ENCODE measurements around the gene IGFL2. TPM values are rescaled to one million over a fixed set of nuclear protein-coding genes. Genes with fewer than 3 reads are reported as not detected.
A peak's percentile ranks its signal among the peaks of the same experiment; 100 is the strongest.
"Not testable (repeated sequence)": the region's sequence is repeated elsewhere in the genome, so short reads cannot be mapped to it uniquely, and the experiment has no call there.

IGFL2 gene
- 0.31 TPM for total RNA-seq

DNA sequence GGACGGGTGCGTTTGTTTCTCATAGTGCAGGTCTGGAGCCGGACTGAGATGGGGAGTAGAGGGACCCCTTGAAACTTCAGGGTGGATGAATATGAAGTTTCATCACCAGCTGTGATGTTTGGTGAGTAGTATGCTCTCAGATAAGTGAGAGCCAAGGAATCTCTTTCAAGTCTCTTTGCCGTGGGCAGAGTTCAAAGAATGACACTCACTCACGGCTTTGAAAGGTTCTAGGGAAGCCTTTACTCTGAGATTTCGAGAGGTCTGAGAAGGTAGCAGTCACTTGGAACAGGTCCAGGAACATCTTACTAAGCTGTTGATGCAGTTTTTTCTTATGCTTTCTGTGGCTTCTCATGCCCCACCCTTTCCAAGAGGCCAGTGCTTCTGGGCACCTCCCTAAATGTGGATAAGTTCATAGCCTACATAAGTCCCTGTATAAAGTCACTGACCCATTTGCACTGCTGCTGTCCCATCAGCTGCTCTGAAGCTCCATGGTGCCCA is at the start of gene IGFL2:
IGFL2 (plus strand) TSS at position 448 of the 498 bp plus-strand sequence; CDS start at position 489, 41 bp downstream.
- no peak for DNase-seq

DNA sequence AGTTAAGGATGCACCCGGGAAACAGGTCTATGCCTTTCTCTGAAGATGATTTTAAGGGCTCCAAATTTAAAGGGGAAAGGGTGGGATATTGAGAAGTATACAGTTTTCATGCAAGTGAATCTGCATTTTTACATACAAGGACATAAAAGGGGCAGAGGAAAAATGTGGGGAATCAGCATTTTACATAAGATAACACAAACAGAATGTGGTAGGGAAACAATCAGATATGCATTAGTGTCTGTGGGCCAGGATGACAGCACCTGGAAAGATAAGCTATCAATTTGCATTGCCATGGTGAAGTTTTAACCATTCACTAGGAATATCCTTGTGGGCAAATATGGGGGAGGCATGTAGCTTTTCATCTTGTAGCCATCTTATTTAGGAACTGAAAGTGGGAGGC is 47.7 kb upstream of the IGFL2 start:
- no peak for DNase-seq

DNA sequence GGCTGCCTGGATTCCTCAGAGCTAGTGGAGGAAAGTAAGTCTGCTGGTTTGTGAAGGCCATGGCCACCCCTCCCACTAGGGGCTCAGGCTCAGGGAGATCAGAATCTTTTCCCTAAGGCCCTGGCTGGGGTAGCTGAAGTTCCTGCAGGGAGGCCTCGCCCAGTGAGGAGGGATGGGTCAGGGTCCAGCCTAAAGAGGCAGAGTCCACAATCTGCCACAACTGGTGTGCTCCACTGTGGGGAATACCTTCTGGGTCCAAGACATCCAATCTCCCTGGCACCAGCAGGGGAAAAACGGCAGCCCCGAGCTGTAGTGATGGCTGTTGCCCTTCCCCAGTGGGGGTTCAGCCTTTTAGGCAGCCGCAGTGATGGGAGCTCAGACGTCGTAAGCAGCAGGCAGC is 46.7 kb upstream of the IGFL2 start:
- no peak for DNase-seq

DNA sequence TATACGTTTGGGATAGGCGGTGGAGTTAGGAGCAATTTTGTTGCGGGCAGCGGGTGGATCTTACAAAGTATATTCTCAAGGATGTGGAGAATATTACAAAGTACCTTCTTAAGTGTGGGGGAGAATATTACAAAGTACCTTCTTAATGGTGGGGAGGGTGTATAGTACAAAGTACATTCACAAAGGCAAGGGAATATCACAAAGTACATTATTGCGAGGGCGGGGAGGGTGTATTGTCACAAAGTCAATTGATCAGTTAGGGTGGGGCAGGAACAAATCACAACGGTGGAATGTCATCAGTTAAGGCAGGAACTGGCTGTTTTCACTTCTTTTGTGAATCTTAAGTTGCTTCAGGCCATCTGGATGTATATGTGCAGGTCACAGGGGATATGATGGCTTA is 45.7 kb upstream of the IGFL2 start:
- DNase-seq: not testable (repeated sequence)

DNA sequence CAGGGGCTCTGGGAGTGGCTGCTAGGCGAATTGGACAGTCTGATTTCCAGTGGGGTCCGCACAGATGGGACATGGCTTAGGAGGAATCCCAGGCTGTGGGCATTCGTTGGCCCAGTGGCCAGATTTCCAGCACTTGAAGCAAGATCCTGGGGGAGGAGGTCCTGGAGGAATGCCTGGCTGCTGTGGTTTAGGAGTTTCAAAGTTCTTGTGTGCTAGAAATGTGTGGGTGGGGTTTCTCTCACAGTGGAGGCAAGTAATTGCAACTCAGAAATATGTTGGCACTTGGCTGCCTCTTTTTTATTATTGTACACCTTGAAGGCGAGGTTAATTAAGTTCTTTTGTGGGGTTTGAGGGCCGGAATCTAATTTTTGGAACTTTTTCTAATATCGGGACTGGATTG is 40.7 kb upstream of the IGFL2 start:
- no peak for DNase-seq

DNA sequence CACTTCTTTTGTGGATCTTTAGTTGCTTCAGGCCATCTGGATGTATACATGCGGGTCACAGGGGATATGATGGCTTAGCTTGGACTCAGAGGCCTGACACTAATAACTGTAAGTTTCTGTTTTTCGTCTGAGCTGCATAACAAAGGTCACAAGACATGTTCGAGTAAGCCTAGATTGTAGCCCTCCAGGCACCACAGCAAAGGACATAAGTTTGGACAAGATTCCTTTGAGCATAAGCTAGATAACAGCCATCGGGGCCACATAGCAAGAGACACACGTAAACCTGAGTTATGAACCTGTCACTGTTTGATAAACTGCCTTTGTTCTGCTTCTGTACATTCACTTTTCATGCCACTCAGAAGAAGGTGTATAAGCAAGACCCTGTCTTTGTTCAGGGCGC is 38.2 kb upstream of the IGFL2 start:
- DNase-seq: no peak

DNA sequence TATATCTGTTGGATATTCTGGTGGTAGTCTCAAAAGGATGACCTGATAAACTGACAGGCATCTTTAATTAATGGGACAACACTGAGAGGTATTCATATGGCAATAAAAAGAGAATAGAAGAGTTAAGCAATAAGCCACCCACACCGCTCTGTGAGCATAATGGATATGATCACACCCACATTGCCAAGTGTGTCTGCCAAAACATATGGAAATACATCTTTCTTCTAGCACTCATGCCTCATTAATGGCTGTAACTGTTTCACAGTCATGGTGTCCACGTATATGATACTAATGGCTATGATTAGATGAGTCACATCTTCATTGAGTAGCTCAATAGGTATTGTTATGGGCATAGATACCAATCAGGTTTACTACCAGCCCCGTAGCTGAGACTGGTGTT is 36.7 kb upstream of the IGFL2 start:
- DNase-seq: no peak

DNA sequence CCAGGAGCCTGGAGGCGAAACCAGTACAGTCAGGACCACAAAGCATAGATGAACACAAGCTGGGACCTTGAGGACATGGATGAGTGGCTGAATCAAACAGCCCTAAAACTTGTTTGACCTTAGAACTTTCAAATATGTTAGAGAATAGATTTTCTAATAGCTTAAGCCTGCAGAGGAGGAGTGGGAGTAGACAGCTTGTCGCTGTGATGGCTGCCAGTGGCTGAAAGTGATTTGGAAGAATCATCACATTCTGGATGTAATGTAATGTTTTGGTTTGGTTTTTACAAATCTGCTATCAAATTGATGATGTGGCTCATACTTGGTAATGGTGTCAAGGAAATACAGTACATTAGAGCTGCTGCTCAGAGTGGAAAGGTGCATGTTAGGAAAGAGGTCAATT is 35.5 kb upstream of the IGFL2 start:
- no peak for DNase-seq

DNA sequence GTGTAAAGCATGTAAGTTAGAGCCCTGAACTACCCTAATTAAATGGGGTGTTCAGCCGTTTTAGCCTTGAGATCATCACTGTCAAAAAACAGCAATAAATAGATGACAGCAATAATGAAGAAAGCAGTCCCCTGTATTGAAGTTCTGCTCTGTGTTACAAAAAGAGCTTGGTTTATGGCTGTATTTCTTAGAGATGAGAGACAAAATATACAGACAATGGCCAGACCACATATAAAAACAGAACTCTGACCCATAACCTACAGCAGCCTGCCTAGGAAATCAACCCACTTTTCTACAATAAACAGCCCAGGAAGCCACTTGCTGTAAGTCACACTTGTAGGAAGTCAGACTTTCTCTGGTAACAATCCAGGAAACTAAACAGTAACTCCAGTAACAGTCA is 34.3 kb upstream of the IGFL2 start:
- DNase-seq: no peak

DNA sequence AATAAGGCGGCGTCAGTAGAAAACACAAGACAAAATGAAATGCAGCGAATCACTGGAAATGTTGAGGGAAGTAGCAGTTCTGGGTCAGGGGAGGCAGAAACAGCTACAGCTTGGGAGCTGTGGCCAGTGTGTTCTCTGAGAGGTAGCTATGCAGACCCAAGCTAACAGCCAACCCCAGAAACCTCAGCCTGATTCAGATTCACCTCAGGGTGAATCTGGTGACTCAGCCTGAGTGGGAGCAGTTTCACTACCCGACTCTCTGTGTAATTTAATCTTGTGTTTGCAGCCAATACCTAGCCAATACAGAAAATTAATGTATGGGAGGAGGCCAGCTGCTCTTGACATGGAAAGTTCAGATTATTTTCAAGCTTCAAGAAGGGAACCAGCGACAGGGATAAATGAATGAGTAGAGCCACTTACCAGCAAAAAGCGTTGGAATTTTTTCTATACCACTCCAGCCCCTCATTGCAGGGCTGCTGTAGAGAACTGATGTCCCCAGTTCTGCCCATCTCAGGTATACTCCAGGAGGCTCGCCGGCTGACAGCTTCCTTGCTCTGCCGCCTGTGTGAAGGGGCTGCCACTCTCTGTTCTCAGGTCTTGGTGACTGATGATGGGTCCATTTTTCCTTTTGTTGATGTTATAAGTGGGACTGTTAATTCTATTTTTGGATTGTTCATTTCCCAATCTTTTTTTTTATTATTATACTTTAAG is 32.5 kb upstream of the IGFL2 start:
- DNase-seq: no peak

DNA sequence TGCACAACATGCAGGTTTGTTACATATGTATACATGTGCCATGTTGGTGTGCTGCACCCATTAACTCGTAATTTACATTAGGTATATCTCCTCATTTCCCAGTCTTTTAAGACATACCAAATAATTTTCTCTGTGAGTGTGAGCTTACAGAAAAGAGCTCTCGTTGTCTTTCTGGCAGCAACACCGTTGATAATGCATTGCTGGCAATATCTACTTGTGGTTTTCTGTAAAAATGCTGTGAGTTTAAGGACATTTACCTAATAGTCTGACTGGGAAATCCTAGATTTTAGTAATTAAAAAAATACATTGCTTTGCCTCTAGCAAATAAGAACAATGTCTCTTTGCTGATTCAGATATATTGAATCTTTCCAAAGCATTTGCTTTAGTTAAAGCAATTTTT is 31.9 kb upstream of the IGFL2 start:
- DNase-seq: no peak

DNA sequence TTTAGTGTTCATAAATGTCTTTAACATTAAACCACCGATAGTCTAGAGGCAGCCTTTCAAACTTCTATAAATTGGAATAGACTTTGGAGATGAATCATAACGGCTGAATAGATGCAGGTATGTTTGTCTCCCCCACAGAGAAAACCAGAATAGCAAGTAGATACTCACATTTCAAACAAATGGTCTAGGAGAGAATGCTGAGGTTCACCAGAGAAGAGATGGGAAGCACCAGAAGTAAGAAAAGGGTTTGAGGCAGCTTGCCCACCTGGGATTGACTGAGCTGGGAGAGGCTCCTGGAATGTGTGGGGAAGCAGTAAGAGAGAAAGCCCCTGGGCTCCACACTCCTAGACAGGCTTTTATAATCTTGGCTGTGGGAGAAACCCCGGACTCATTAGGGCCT is 29.9 kb upstream of the IGFL2 start:
- DNase-seq: no peak

DNA sequence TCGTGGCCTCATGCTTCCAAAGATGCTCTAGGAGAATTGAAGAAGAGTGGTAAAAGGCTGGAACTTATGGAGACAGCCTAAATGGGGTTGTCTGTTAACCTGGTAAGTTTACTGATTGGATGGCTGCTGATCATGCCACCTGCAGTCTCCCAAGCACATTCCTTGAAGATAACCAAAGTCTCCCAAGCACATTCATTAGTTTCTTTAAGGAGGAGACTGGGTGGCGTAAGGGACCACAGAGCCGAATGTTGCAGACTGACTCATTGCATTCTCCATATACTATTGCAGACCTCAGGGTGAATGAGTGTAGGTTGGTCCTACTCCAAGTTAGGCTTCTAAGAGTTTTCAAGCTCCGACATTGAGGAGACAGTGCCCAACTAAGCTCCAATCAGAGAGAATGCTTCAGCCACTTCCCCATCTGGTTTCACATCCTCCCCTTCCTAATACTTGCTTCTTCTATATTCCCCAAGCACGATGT is 23.4 kb upstream of the IGFL2 start, which contains the start of gene IGFL3:
IGFL3 (minus strand) TSS at position 51 of the 478 bp plus-strand sequence; CDS start at position 12, 39 bp downstream.
- DNase-seq: no peak

DNA sequence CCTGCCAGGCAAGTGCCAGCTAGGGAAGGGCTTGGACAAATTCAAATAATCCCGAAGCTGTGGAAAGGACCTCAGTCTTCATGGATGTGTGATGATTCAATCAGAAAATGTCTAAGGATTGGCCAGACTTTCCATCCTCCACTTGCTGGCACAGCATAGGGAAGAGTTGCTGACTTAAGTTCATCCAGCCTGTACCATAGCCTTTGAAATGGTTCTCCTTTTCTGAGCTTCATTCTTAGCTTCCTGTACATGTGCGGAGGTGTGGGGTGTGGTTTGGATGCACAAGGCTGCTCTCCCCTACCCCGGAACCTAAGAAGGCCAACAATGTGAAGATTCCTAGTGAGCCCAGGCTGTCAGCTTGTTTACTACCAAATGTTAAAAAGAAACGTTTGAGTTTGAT is 22.6 kb upstream of the IGFL2 start:
- DNase-seq: no peak

DNA sequence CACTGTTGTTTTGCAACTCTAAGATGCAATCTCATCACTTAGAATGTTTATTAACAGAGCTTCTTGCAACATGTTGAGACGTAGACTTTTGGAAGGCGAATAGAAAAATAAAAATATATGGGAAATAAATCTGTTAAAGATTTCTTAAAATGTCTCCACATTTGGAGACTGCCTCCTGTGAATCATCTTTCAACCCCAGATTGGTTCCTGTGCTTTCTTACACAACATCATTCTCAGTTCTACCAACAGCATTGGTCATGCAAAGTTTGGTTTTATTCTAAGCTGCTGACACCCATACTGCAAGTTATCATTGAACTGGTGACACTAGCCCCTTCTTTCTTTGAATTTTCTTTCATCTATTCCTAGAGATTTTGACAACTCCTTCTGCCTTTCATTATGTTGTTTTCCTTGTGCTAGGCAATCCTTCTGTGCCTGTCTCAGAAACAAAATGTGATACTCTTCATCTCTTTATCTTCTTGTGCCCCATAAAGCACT is 21.9 kb upstream of the IGFL2 start:
- DNase-seq: no peak

DNA sequence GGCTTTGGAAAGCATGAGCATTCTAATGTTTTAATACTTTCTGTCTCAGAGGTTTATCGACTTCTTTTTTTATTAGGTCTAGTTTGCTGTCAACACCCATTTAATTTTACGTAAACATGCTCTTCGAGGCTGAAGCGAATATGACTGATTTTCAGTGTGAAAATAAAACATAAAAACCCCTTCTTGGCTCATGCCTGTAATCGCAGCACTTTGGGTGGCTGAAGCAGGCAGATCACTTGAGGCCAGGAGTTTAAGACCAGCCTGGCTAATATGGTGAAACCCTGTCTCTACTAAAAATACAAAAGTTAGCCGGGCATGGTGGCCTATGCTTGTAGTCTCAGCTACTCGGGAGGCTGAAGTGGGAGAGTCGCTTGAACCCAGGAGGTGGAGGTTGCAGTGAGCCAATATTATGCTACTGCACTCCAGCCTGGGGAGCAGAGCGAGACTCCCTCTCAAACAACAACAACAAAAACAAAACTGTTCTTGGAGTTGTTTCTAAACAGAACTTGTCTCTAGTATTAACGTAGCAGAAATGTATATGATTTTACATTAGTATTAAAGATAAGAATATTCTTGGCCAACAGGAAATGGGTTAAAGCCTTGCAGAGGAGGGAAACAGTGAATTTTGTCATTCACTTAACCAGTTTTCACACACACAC is 16.4 kb upstream of the IGFL2 start:
- DNase-seq: no peak

DNA sequence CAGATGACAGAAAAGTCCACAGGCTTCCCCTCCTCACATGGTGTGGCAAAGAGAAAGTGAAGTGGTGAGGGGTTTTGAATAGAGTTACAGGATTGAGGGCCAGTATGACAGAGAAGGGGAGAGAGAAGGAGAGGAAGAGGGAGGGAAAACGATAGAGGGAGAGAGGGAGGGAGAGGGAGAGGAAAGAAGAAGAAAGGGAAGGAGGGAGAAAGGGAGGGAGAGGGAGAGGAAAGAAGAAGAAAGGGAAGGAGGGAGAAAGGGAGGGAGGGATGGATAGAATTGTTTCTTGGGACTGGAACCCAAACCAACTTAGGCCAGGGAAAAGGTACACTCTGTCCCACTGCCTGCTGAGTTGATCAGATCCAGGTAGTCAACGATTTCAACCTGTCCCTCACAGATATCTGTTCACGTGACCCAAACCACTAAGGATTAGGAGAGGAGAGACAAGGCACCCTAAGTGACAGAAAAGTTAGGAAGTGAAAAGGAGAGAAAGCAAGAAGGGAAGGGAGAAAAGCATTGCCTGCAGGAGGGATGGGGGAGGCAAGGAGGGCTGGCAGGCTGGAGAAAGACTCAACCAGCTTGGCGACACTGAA is 15.4 kb upstream of the IGFL2 start:
- DNase-seq: no peak

DNA sequence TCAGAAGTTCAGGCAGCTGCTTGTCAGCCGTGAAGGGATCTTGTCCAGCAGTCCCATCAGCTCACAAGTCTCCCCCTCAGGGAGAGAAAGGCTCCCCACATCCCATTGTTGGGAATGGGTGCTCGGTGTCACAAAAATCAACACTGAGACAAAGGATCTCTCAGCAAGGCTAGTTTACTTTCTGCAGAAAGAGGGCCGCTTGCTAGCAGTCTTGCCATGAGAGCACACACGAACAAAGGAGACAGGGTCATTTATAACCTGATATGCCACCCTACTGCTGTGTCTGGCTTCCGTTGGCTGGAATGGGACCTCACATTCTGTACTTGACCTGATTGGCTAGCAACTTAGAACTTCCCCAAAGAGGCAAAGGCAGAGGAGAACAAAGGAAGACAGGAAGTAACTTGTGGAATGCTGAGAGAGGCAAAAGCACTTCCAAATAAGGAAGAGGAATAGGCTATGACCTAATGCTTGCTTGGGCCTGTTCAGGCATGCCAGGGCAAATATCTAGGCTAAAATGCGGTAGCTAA is 14.9 kb upstream of the IGFL2 start:
- DNase-seq: peak; percentile 14

DNA sequence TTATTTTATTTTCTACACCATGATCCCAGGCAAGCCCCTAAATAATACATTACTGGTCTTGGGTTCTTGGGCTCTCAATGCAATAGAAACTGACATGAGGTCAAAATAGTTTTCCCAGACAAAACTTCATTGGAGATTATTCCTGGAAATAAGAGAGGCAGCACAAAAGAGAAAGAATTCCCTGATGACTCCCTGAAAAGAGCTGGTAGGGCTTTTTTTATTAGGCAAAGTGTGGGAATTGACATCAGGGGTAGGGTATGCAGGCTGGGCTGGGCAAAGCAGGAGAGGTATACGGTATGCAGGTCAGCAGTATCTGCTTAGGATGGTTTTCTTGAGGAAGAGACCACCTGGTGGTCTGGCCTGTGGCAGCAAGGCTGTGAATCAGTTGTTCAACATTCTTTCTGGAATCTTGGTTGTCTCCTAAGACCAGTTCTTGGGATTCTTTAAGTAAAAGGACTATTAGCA is 14.2 kb upstream of the IGFL2 start:
- no peak for DNase-seq

DNA sequence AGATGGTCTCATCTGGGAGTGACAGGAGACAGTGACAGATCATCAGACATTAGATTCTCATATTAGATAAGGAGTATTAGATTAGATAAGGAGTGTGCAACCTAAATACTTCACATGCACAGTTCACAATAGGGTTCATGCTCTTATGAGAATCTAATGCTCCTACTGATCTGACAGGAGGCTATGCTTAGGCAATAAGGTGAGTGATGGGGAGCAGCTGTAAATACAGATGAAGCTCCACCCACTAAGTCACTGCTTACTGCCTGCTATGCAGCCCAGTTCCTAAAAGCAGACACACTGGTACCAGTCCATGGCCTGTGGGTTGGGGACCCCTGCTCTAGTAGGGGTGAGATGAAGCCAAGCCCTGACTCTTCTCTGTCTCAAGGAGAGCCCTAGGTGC is 13.5 kb upstream of the IGFL2 start:
- DNase-seq: no peak

DNA sequence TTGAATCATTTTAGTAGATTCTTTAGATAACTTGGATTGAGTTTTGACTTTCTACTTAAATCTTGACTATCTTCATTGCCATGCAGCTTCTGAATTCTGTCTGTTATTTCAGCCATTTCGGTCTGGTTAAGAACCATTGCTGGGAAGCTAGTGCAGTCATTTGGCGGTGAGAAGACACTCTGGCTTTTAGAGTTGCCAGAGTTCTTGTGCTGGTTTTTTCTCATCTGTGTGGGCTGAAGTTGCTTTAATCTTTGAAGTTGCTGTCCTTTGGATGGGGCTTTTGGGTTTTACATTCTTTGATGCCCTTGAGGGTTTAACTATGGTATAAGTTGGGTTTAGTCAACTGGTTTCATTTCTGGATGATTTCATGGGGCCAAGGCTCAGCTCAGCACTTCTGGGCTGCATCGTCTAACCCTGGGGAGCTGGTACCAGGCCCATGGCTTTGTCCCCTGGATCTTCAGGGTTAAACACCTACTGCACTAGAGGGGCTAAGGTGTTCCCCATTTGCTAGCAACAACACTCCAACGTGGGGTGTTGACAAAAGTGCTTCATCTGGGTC is 10.0 kb upstream of the IGFL2 start:
- DNase-seq: no peak

DNA sequence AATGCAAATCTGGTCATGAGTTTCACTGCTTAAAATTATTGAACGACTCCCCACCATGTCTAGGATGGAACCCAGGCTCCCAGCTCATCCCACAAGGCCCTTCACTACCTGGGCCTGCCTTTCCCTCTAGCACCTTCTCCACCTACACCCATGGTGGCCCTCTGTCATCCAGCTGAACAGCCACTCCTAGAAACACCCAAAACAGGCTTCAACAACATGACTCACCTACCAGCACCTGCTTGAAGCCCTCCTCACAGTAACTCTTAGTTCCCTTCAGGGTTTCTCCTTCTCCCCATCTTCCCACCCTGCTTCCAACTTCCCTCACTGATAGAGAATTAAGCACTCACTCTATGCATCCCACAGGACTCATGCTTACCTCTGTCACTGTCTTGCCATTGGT is 6.6 kb upstream of the IGFL2 start:
- DNase-seq: no peak

DNA sequence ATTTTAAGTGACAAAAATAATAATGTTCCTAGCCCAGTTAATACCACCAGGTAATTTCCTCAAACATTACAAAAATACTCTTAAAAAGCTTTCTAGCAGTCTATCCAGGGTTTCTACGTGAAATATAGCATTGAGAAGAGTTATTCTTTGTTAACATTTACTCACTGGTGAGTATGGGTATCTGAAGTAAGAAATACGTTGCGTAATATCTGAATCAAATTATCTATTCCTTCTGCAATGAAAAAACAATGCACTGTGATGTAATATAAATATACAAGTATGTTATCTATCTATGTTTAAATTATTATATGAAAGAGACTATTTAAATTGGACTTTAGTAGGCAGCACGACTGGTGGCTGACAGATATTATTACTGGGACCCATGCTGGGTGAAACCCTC is 5.7 kb upstream of the IGFL2 start:
- DNase-seq: no peak

Data from occipital lobe (tissue), 2 donors.